Panc1 (cell line): Measurements from ENCODE around the gene MAP1B. TPM values are rescaled to one million over a fixed set of nuclear protein-coding genes. Genes with fewer than 3 reads are reported as not detected.

Source experiments
- ATAC-seq: fragments of 200-7000 bp; cut with Tn5 transposase; 2 replicates; pipeline ENCODE4 v1.9.1; 2020; ENCODE audit warnings: mild to moderate bottlenecking, moderate library complexity
- BruUV-seq: library from RNA; stranded (reverse); fragments of 400-500 nt; replicated peaks from 2 replicates; lab custom pipeline; 2021; lab: Mats Ljungman, UMichigan
- CTCF ChIA-PET: fragments of 300-600 bp; sonication (Branson Sonifier 250); formaldehyde crosslinking; loops from one replicate; lab custom pipeline; 2022; ENCODE audit warnings: antibody characterized with exemption; lab: Charles Lee
- POLR2A ChIA-PET: fragments of 300-600 bp; sonication (Branson Sonifier 250); formaldehyde crosslinking; loops from one replicate; lab custom pipeline; 2022; ENCODE audit warnings: antibody characterized with exemption; lab: Charles Lee
- DNase-seq: peaks from one replicate; pipeline ENCODE4 v3.0.0-alpha.2; 2010; ENCODE audit warnings: low read depth, low spot score
- H3K27ac ChIP-seq: 2 replicates; pipeline ENCODE4 v1.5.1; 2011; ENCODE audit warnings: mild to moderate bottlenecking, low read length, inconsistent platforms
- H3K27me3 ChIP-seq: fragments of 200-500 bp; sonication (Bioruptor generic); 2 replicates; pipeline ENCODE4 v1.6.0; 2014; ENCODE audit warnings: low read length, inconsistent platforms; ENCODE audit not compliant: control insufficient read depth, insufficient read depth
- H3K36me3 ChIP-seq: fragments of 200-500 bp; sonication (Bioruptor generic); 2 replicates; pipeline ENCODE4 v1.5.1; 2014; ENCODE audit warnings: inconsistent platforms, mild to moderate bottlenecking, low read length, moderate library complexity; ENCODE audit not compliant: control insufficient read depth, insufficient read depth
- H3K4me1 ChIP-seq: 2 replicates; pipeline ENCODE4 v1.5.1; 2011; ENCODE audit warnings: inconsistent platforms, mild to moderate bottlenecking, low read length, moderate library complexity; ENCODE audit not compliant: control insufficient read depth, insufficient read depth
- H3K4me3 ChIP-seq, 2 experiments: 2 replicates each; pipeline ENCODE4 v1.5.1; 2011 to 2012; ENCODE audit warnings: low read depth in 2 of 2, low read length in 2 of 2, mild to moderate bottlenecking in 2 of 2, inconsistent platforms in 1 of 2, moderate library complexity in 1 of 2
- H3K9me3 ChIP-seq: fragments of 200-500 bp; sonication (Bioruptor generic); 2 replicates; pipeline ENCODE4 v1.5.1; 2014; ENCODE audit warnings: low read depth, mild to moderate bottlenecking, inconsistent platforms, low read length, moderate library complexity; ENCODE audit not compliant: control insufficient read depth, insufficient read depth
- POLR2AphosphoS5 ChIP-seq: IDR thresholded peaks from 2 replicates; pipeline ENCODE4 v1.6.1; 2012; ENCODE audit warnings: mild to moderate bottlenecking, low read depth, low read length, moderate library complexity
- SIN3A ChIP-seq: IDR thresholded peaks from 2 replicates; pipeline ENCODE4 v1.6.1; 2012; ENCODE audit warnings: low read depth, mild to moderate bottlenecking, low read length, moderate library complexity, borderline replicate concordance; ENCODE audit not compliant: insufficient read depth
- TCF7L2 ChIP-seq: IDR thresholded peaks from 2 replicates; pipeline ENCODE4 v1.6.1; 2011; ENCODE audit warnings: mild to moderate bottlenecking, low read depth, low read length, inconsistent platforms
- in situ Hi-C: cut with HindIII; loops from 2 replicates; pipeline ENCODE4 v1.10.0; 2016; ENCODE audit warnings: low sequenced_read_pairs, low pct_unique_long_range_greater_than_20kb
- intact Hi-C: fragments of 100-400 bp; cut with micrococcal nuclease; formaldehyde crosslinking; loops from one replicate; pipeline ENCODE4 v1.10.0; 2022; ENCODE audit not compliant: unreplicated experiment
- total RNA-seq: library from RNA; stranded (reverse); gene quantifications from one replicate; pipeline ENCODE4 v1.2.1, GENCODE V29; 2021; ENCODE audit not compliant: unreplicated experiment
- TF ChIP-seq, protein P1 (sequence below), 2 experiments: IDR thresholded peaks; 2 replicates each; pipeline ENCODE4 v1.6.1; 2011 to 2012; ENCODE audit warnings: low read depth in 2 of 2, control low read depth in 1 of 2, low read length in 1 of 2, mild to moderate bottlenecking in 1 of 2, moderate library complexity in 1 of 2; ENCODE audit not compliant: insufficient read depth in 1 of 2
- TF ChIP-seq, protein P2 (sequence below): fragments of 450-650 bp; IDR thresholded peaks from 2 replicates; pipeline ENCODE4 v1.5.1; 2017; ENCODE audit warnings: mild to moderate bottlenecking

MAP1B gene
- total RNA-seq, 1 experiment from 2014 or later = 82.3 TPM

DNA sequence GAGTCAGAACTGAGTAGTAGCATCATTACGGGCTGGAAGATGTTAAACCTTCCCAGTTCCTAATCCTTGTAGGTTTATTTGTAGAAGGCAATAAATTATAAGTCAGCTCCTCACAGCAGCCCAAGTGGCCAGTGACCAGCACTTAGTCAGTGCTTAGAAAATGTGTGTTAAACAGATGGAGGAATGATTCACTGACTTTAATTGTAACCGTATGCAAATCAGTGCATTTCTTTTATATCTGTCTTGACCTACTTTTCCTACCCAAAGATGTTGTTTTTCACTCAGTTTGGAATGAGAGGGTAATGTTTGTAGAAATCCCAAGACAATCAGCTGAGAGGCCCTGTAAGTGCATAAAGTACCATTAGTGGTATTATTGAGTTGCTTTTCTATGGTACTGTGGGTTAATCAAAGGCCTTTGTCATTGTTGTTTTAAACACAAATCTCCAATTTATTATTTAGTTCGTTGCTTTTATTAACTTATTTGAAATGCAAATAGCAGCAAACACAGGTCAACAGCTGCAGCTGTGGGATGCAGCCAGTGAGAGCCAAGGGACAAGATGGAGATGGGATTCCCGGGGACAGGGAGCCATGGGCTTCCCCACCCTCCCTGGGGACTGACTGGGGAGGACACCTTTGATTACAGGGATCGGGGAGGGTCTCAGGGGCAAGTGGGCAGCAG lies 49.8 kb downstream of the MAP1B start:
- H3K27me3 ChIP-seq = no peaks in the 10 kb centered on the region
- ChIA-PET CTCF (no interaction called here), POLR2A (no interaction called here)
- in situ Hi-C loops = no loop called here
- H3K4me3 ChIP-seq = no peak overlapping the region
- no peaks in the 10 kb centered on the region for H3K9me3 ChIP-seq
- no TSS peak for BruUV-seq
- intact Hi-C loops = no loop called here
- TF ChIP-seq, protein P1, sequence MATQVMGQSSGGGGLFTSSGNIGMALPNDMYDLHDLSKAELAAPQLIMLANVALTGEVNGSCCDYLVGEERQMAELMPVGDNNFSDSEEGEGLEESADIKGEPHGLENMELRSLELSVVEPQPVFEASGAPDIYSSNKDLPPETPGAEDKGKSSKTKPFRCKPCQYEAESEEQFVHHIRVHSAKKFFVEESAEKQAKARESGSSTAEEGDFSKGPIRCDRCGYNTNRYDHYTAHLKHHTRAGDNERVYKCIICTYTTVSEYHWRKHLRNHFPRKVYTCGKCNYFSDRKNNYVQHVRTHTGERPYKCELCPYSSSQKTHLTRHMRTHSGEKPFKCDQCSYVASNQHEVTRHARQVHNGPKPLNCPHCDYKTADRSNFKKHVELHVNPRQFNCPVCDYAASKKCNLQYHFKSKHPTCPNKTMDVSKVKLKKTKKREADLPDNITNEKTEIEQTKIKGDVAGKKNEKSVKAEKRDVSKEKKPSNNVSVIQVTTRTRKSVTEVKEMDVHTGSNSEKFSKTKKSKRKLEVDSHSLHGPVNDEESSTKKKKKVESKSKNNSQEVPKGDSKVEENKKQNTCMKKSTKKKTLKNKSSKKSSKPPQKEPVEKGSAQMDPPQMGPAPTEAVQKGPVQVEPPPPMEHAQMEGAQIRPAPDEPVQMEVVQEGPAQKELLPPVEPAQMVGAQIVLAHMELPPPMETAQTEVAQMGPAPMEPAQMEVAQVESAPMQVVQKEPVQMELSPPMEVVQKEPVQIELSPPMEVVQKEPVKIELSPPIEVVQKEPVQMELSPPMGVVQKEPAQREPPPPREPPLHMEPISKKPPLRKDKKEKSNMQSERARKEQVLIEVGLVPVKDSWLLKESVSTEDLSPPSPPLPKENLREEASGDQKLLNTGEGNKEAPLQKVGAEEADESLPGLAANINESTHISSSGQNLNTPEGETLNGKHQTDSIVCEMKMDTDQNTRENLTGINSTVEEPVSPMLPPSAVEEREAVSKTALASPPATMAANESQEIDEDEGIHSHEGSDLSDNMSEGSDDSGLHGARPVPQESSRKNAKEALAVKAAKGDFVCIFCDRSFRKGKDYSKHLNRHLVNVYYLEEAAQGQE (IDR thresholded peaks at IDR 0.05; ENCODE audit: insufficient read depth in 1 of 2, low read depth in 2 of 2, low read length in 1 of 2) = no peak
- TF ChIP-seq, protein P2, sequence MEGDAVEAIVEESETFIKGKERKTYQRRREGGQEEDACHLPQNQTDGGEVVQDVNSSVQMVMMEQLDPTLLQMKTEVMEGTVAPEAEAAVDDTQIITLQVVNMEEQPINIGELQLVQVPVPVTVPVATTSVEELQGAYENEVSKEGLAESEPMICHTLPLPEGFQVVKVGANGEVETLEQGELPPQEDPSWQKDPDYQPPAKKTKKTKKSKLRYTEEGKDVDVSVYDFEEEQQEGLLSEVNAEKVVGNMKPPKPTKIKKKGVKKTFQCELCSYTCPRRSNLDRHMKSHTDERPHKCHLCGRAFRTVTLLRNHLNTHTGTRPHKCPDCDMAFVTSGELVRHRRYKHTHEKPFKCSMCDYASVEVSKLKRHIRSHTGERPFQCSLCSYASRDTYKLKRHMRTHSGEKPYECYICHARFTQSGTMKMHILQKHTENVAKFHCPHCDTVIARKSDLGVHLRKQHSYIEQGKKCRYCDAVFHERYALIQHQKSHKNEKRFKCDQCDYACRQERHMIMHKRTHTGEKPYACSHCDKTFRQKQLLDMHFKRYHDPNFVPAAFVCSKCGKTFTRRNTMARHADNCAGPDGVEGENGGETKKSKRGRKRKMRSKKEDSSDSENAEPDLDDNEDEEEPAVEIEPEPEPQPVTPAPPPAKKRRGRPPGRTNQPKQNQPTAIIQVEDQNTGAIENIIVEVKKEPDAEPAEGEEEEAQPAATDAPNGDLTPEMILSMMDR = no peak
- TF ChIP-seq TCF7L2 = no peak
- TF ChIP-seq SIN3A = no peak
- TF ChIP-seq POLR2AphosphoS5 = no peak
- no peak for ATAC-seq
- no peak for DNase-seq
- no peaks in the 10 kb centered on the region for H3K36me3 ChIP-seq
- no peaks in the 10 kb centered on the region for H3K4me1 ChIP-seq
- no peak overlapping the region for H3K27ac ChIP-seq

DNA sequence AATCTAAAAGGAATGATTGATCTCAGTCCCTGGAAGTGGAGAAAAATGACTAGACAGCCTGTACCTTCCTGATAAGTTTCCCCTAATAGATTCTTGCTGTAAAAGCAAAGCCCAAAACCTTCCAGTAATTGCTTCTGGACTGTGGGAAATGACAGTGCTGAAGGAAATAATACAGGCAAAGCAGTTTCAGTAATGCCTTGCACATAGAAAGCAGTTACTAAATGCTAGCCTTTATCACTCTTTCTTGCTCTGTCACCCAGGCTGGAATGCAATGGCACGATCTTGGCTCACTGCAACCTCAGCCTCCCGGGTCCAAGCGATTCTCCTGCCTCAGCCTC lies 50.3 kb downstream of the MAP1B start:
- H3K27me3 ChIP-seq = no peaks in the 10 kb centered on the region
- no peak for ATAC-seq
- H3K4me1 ChIP-seq = no peaks in the 10 kb centered on the region
- in situ Hi-C loops = no loop called here
- H3K4me3 ChIP-seq = no peak overlapping the region
- no peak for DNase-seq
- TF ChIP-seq, protein P2 = no peak
- TF ChIP-seq POLR2AphosphoS5 = no peak
- TF ChIP-seq TCF7L2 = no peak
- TF ChIP-seq, protein P1 (IDR thresholded peaks at IDR 0.05; ENCODE audit: insufficient read depth in 1 of 2, low read depth in 2 of 2, low read length in 1 of 2) = no peak
- no peak for TF ChIP-seq SIN3A
- H3K27ac ChIP-seq = no peak overlapping the region
- no peaks in the 10 kb centered on the region for H3K36me3 ChIP-seq
- BruUV-seq = no TSS peak
- ChIA-PET CTCF (no interaction called here), POLR2A (no interaction called here)
- H3K9me3 ChIP-seq = no peaks in the 10 kb centered on the region
- intact Hi-C loops = no loop called here
